ENCODE data around the gene CKAP2. TPM values are rescaled to one million over a fixed set of nuclear protein-coding genes. Genes with fewer than 3 reads are reported as not detected.

CKAP2 gene
- total and polyA plus RNA-seq, 2 of the 8 experiments (the other 6 are each of a cell fraction or from before 2014, with no cell fraction given) = 8.3 to 70.7 TPM

DNA sequence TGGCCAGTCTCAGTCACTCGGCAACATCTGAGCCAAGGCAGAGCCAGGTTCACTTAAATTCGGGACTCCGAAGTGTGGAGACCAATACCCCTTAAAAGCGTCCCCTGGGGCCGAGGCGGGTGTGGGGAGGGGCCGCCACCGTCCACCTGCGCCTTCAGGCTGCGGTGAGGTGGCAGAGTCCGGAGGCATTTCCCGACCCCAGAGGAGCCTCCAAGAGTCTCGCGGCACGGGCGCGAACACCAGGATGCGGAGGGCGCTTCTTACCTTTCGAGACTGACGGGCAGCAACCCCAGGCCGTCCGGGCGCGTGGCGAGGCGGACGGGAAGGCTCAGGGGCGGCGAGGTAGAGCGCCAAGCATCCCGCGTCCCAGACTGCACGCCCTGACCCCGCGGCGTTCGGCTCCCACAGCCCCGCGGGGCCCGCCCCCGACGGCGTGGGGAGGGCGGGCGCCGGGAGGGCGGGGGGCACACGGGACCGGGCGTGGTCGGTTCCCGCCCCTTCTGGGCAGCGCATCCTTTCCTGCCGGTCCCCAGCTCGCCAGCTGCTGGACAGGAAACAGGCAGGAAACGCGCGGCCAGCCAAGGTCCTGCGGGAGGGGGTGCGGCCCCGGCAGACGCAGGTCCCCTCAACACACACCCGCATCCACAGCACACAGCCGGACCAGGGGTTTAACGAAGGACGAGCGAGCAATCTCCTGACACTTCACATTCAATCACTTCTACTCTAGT lies 49.3 kb upstream of the CKAP2 start, which contains the start of gene THSD1 (continued):
- TF ChIP-seq ASH2L (IDR thresholded peaks at IDR 0.05; ENCODE audit: low read length) (peak; percentile 59), POLR2AphosphoS5 (IDR thresholded peaks at IDR 0.05; ENCODE audit: low read depth, low read length) (no peak), TAF1 (IDR thresholded peaks at IDR 0.05; ENCODE audit: low read depth, low read length) (no peak), SUZ12 (IDR thresholded peaks at IDR 0.05; ENCODE audit: low read length) (peak; percentile 54; the same call in 1 of the 2 replicates), POLR2A (IDR thresholded peaks at IDR 0.05; ENCODE audit: control extremely low read depth in 1 of 2, low read depth in 2 of 2, low read length in 2 of 2) (no peak), BCL11A (IDR thresholded peaks at IDR 0.05; ENCODE audit: low read depth in 2 of 2, low read length in 2 of 2) (no peak), CHD2 (IDR thresholded peaks at IDR 0.05; ENCODE audit: low read length) (0 out of 2 replicates have a peak, but pooled peaks have one; percentile 18), HDAC2 (IDR thresholded peaks at IDR 0.05; ENCODE audit: borderline replicate concordance in 1 of 2, low read depth in 2 of 2, low read length in 2 of 2) (no peak), RAD21 (IDR thresholded peaks at IDR 0.05 in 1 of 2, conservative IDR thresholded peaks at IDR 0.05 in 1 of 2; ENCODE audit: low read depth in 2 of 2, low read length in 2 of 2) (no peak), RFX5 (IDR thresholded peaks at IDR 0.05; ENCODE audit: borderline replicate concordance, low read depth, low read length) (no peak), YY1 (IDR thresholded peaks at IDR 0.05; ENCODE audit: low read depth, low read length) (no peak), RBBP5 (IDR thresholded peaks at IDR 0.05; ENCODE audit: borderline replicate concordance, low read depth, low read length) (no peak), RNF2 (IDR thresholded peaks at IDR 0.05; ENCODE audit: borderline replicate concordance, low read depth, low read length, missing control alignments, poor library complexity, severe bottlenecking) (peak; percentile 25), SP1 (IDR thresholded peaks at IDR 0.05; ENCODE audit: low read depth, low read length) (no peak), EP300 (IDR thresholded peaks at IDR 0.05; ENCODE audit: borderline replicate concordance in 1 of 2, low read depth in 2 of 2, low read length in 2 of 2) (no peak), JUND (IDR thresholded peaks at IDR 0.05; ENCODE audit: low read length) (no peak)
- TF ChIP-seq, protein P1, sequence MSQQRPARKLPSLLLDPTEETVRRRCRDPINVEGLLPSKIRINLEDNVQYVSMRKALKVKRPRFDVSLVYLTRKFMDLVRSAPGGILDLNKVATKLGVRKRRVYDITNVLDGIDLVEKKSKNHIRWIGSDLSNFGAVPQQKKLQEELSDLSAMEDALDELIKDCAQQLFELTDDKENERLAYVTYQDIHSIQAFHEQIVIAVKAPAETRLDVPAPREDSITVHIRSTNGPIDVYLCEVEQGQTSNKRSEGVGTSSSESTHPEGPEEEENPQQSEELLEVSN (IDR thresholded peaks at IDR 0.05) = 0 out of 2 replicates have a peak, but pooled peaks have one; percentile 52
- TF ChIP-seq, protein P2, sequence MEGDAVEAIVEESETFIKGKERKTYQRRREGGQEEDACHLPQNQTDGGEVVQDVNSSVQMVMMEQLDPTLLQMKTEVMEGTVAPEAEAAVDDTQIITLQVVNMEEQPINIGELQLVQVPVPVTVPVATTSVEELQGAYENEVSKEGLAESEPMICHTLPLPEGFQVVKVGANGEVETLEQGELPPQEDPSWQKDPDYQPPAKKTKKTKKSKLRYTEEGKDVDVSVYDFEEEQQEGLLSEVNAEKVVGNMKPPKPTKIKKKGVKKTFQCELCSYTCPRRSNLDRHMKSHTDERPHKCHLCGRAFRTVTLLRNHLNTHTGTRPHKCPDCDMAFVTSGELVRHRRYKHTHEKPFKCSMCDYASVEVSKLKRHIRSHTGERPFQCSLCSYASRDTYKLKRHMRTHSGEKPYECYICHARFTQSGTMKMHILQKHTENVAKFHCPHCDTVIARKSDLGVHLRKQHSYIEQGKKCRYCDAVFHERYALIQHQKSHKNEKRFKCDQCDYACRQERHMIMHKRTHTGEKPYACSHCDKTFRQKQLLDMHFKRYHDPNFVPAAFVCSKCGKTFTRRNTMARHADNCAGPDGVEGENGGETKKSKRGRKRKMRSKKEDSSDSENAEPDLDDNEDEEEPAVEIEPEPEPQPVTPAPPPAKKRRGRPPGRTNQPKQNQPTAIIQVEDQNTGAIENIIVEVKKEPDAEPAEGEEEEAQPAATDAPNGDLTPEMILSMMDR (IDR thresholded peaks at IDR 0.05; ENCODE audit: control extremely low read depth in 1 of 3, insufficient read depth in 1 of 3, low read depth in 1 of 3, low read length in 3 of 3) = no peak

All from H1 (cell line).